Stimulated activated naive B cell treated with anti-CD40 and anti-IgM and Interleukin-4, amounts not matched to agents 10 μg/mL and 1 μg/mL and 100 μg/mL, for 72 hours (primary cell): ENCODE measurements around the gene MYH7.
"Not testable (repeated sequence)": the region's sequence is repeated elsewhere in the genome, so short reads cannot be mapped to it uniquely, and the experiment has no call there.

Experiments used
- ATAC-seq, 2 donors: fragments of 150-1000 bp; cut with Tn5 transposase; replicated peaks; 2 replicates each; pipeline ENCODE4 v1.10.0; 2021; ENCODE audit warnings: moderate library complexity in 1 of 2
- DNase-seq: peaks from one replicate; pipeline ENCODE4 v3.0.0; 2021
- H3K27ac Mint-ChIP-seq: one replicate; pipeline ENCODE4 v1.8.0; 2022; ENCODE audit warnings: mild to moderate bottlenecking, mixed read lengths
- H3K27me3 Mint-ChIP-seq, 2 donors: one replicate each; pipeline ENCODE4 v1.8.0; 2022; ENCODE audit warnings: mixed read lengths in 2 of 2
- H3K36me3 Mint-ChIP-seq, 2 donors: one replicate each; pipeline ENCODE4 v1.8.0; 2022; ENCODE audit warnings: mixed read lengths in 2 of 2, mild to moderate bottlenecking in 1 of 2
- H3K4me1 Mint-ChIP-seq, 2 donors: one replicate each; pipeline ENCODE4 v1.8.0; 2022; ENCODE audit warnings: mixed read lengths in 2 of 2, mild to moderate bottlenecking in 1 of 2
- H3K4me3 Mint-ChIP-seq, 2 donors: one replicate each; pipeline ENCODE4 v1.8.0; 2022; ENCODE audit warnings: mild to moderate bottlenecking in 2 of 2, mixed read lengths in 2 of 2, moderate library complexity in 1 of 2
- H3K9me3 Mint-ChIP-seq, 2 donors: one replicate each; pipeline ENCODE4 v1.8.0; 2022; ENCODE audit warnings: mixed read lengths in 2 of 2, mild to moderate bottlenecking in 1 of 2

Gene MYH7

GRCh38 chr14:23457587-23458445 lies 22.4 kb upstream of the MYH7 start:
- Mint-ChIP-seq H3K27me3 (peaks cover 34 to 35% of the 10 kb centered on the region in 2 donors), H3K27ac (no peak overlapping the region), H3K4me3 (no peak overlapping the region), H3K36me3 (no peaks in the 10 kb centered on the region), H3K9me3 (no peaks in the 10 kb centered on the region), H3K4me1 (no peaks in the 10 kb centered on the region)
- no peak for DNase-seq
- no peak for ATAC-seq

- H3K4me3 Mint-ChIP-seq, H3K9me3 Mint-ChIP-seq, H3K4me1 Mint-ChIP-seq, H3K27ac Mint-ChIP-seq, H3K36me3 Mint-ChIP-seq, DNase-seq, ATAC-seq: not testable (repeated sequence)
- peaks cover 35 to 39% of the 10 kb centered on the region in 2 donors for H3K27me3 Mint-ChIP-seq
Observed at GRCh38 chr14:23456883-23457586, 21.6 kb upstream of the MYH7 start.

GRCh38 chr14:23454445-23454856 lies 19.0 kb upstream of the MYH7 start:
- H3K27me3 Mint-ChIP-seq, result peaks cover 42 to 45% of the 10 kb centered on the region in 2 donors

DNA sequence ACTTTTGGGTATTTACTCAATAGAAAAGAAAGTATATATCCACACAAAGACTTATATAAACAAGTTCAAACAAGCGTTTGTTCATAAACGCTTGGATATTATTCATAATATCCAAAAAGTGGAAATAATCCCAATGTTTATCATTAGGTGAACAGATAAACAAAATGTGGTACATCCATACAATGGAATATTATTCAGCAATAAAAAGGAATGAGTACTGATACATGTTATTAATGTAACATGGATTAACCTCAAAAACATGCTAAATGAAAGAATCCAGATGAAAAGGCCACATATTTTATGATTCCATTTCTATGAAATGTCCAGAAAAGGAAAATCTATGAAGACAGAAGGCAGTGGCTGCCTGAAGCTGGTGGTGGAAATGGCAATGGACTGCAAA lies 16.8 kb upstream of the MYH7 start:
- Mint-ChIP-seq H3K27me3 (peaks cover 40 to 46% of the 10 kb centered on the region in 2 donors), H3K27ac (no peak overlapping the region), H3K4me1 (no peaks in the 10 kb centered on the region), H3K9me3 (no peaks in the 10 kb centered on the region), H3K36me3 (no peaks in the 10 kb centered on the region), H3K4me3 (no peak overlapping the region)
- DNase-seq (no peak), ATAC-seq (no peak)

More at GRCh38 chr14:23454445-23454856, 19.0 kb upstream of the MYH7 start:
- ATAC-seq, result no peak
- no peak overlapping the region for H3K4me3 Mint-ChIP-seq
- H3K9me3 Mint-ChIP-seq, result no peaks in the 10 kb centered on the region
- H3K27ac Mint-ChIP-seq, result no peak overlapping the region
- H3K4me1 Mint-ChIP-seq, result no peaks in the 10 kb centered on the region
- no peaks in the 10 kb centered on the region for H3K36me3 Mint-ChIP-seq
- no peak for DNase-seq

GRCh38 chr14:23450379-23450778 lies 14.9 kb upstream of the MYH7 start:
- Mint-ChIP-seq H3K27me3 (peaks cover 40 to 46% of the 10 kb centered on the region in 2 donors), H3K27ac (no peak overlapping the region), H3K9me3 (no peaks in the 10 kb centered on the region), H3K4me3 (no peak overlapping the region), H3K36me3 (no peaks in the 10 kb centered on the region), H3K4me1 (no peaks in the 10 kb centered on the region)
- DNase-seq, result no peak
- no peak for ATAC-seq

DNA sequence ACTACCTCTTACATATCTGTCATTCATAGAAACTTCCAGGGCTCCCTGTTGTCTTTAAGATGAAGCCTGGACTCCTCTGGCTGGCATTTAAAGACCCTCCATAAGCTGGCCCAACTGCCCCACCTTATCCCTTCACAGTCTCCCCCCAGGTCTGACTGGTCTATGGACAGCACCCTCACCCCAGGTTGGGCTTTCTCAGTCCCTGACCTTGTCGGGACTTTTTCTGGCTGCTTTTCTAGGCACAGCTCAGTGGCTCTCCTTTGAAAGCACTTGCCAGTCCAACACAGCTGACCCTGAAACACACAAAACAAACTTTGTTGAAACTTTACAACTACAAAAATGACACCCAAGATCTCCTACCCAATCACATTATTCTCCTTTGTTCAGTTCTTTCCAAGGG lies 13.9 kb upstream of the MYH7 start:
- H3K4me1 Mint-ChIP-seq, result no peaks in the 10 kb centered on the region
- no peak for DNase-seq
- no peak for ATAC-seq
- no peaks in the 10 kb centered on the region for H3K9me3 Mint-ChIP-seq
- no peak overlapping the region for H3K27ac Mint-ChIP-seq
- no peaks in the 10 kb centered on the region for H3K36me3 Mint-ChIP-seq
- H3K27me3 Mint-ChIP-seq, result peaks cover 30 to 38% of the 10 kb centered on the region in 2 donors
- H3K4me3 Mint-ChIP-seq, result no peak overlapping the region

GRCh38 chr14:23447361-23448350 lies 12.2 kb upstream of the MYH7 start:
- Mint-ChIP-seq H3K27me3 (peaks cover 33 to 34% of the 10 kb centered on the region in 2 donors), H3K9me3 (no peaks in the 10 kb centered on the region), H3K4me3 (no peak overlapping the region), H3K36me3 (no peaks in the 10 kb centered on the region), H3K27ac (no peak overlapping the region), H3K4me1 (no peaks in the 10 kb centered on the region)
- DNase-seq (no peak), ATAC-seq (no peak)

GRCh38 chr14:23446291-23446851 lies 10.9 kb upstream of the MYH7 start:
- peaks cover 35 to 39% of the 10 kb centered on the region in 2 donors for H3K27me3 Mint-ChIP-seq
- no peak overlapping the region for H3K4me3 Mint-ChIP-seq
- H3K4me1 Mint-ChIP-seq, result no peaks in the 10 kb centered on the region
- no peak overlapping the region for H3K27ac Mint-ChIP-seq
- H3K9me3 Mint-ChIP-seq, result no peaks in the 10 kb centered on the region
- no peak for DNase-seq
- no peak for ATAC-seq
- no peaks in the 10 kb centered on the region for H3K36me3 Mint-ChIP-seq

DNA sequence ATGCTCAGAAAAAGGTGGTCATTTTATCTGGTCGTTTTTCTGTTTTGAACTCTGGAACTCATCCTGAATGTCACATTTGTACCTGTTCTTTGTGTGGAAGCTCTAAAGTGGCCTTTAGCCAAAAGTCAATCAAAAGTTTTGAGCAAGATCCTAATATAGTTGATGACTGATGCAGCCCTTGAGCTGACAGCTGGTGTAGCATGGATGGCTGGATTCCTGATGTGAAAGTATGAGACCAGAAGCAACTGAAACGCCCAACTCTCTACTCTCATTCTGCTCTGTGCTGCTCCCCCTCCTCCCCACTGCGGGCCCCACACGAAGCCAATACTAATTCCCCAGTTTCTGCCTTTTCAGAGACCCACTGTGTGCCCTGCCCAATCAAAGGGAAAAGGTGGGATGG lies 10.3 kb upstream of the MYH7 start:
- peaks cover 38 to 41% of the 10 kb centered on the region in 2 donors for H3K27me3 Mint-ChIP-seq
- H3K36me3 Mint-ChIP-seq, result no peaks in the 10 kb centered on the region
- no peak overlapping the region for H3K4me3 Mint-ChIP-seq
- no peaks in the 10 kb centered on the region for H3K4me1 Mint-ChIP-seq
- ATAC-seq (no peak), DNase-seq (no peak)
- H3K9me3 Mint-ChIP-seq, result no peaks in the 10 kb centered on the region
- H3K27ac Mint-ChIP-seq, result no peak overlapping the region

GRCh38 chr14:23444314-23444713 lies 8.9 kb upstream of the MYH7 start:
- Mint-ChIP-seq H3K4me1 (no peaks in the 10 kb centered on the region), H3K27me3 (peaks cover 38% of the 10 kb centered on the region in 2 donors), H3K4me3 (no peak overlapping the region), H3K36me3 (no peaks in the 10 kb centered on the region), H3K9me3 (no peaks in the 10 kb centered on the region), H3K27ac (no peak overlapping the region)
- ATAC-seq (no peak), DNase-seq (no peak)

- Mint-ChIP-seq H3K27ac (no peak overlapping the region), H3K27me3 (peaks cover 33 to 34% of the 10 kb centered on the region in 2 donors), H3K4me3 (no peak overlapping the region), H3K9me3 (no peaks in the 10 kb centered on the region), H3K36me3 (no peaks in the 10 kb centered on the region), H3K4me1 (no peaks in the 10 kb centered on the region)
- DNase-seq, result no peak
- ATAC-seq, result no peak
Observed at GRCh38 chr14:23443881-23444280, 8.4 kb upstream of the MYH7 start.

- DNase-seq, result no peak
- Mint-ChIP-seq H3K4me3 (no peak overlapping the region), H3K4me1 (no peaks in the 10 kb centered on the region), H3K27me3 (peaks cover 29 to 33% of the 10 kb centered on the region in 2 donors), H3K9me3 (no peaks in the 10 kb centered on the region), H3K36me3 (no peaks in the 10 kb centered on the region), H3K27ac (no peak overlapping the region)
- no peak for ATAC-seq
Observed at GRCh38 chr14:23443411-23443812, 8.0 kb upstream of the MYH7 start.

GRCh38 chr14:23442721-23443356 lies 7.4 kb upstream of the MYH7 start:
- no peak overlapping the region for H3K27ac Mint-ChIP-seq
- H3K4me3 Mint-ChIP-seq, result no peak overlapping the region
- H3K9me3 Mint-ChIP-seq, result no peaks in the 10 kb centered on the region
- H3K4me1 Mint-ChIP-seq, result no peaks in the 10 kb centered on the region
- ATAC-seq (no peak), DNase-seq (no peak)
- peaks cover 29 to 33% of the 10 kb centered on the region in 2 donors for H3K27me3 Mint-ChIP-seq
- H3K36me3 Mint-ChIP-seq, result no peaks in the 10 kb centered on the region
